GM20000 (cell line): ENCODE measurements around the gene SH3BP2.

Source experiments
- DNase-seq: peaks from one replicate; pipeline ENCODE4 v3.0.0; 2012; ENCODE audit warnings: low spot score
- TF ChIP-seq, protein P1 (sequence below): IDR thresholded peaks from 2 replicates; pipeline ENCODE4 v1.5.1; 2012; ENCODE audit warnings: mild to moderate bottlenecking, control low read depth; ENCODE audit errors: extremely low read depth, missing control alignments

The SH3BP2 gene

DNA sequence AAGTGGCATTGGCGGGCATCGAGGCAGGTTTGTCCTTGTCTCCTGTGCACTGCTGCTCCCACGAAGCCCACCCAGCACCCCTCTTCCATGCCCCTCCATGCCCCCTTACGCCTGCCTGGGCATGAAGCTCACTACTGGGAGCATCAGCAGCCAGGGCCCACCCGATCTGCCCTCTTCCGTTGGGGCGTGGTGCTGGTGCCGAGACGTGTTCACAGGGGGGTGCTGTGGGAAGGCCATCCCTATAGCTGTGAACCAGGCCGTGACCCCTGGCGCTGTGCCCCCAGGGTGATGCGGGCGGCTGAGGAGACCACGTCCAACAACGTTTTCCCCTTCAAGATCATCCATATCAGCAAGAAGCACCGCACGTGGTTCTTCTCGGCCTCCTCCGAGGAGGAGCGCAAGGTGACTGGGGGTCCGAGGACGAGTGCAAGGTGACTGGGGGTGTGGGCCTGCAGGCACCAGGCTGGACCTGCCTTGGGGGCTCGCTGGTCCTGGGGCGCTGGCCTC, 31.5 kb downstream of the SH3BP2 start:
- DNase-seq, result no peak
- TF ChIP-seq, protein P1, sequence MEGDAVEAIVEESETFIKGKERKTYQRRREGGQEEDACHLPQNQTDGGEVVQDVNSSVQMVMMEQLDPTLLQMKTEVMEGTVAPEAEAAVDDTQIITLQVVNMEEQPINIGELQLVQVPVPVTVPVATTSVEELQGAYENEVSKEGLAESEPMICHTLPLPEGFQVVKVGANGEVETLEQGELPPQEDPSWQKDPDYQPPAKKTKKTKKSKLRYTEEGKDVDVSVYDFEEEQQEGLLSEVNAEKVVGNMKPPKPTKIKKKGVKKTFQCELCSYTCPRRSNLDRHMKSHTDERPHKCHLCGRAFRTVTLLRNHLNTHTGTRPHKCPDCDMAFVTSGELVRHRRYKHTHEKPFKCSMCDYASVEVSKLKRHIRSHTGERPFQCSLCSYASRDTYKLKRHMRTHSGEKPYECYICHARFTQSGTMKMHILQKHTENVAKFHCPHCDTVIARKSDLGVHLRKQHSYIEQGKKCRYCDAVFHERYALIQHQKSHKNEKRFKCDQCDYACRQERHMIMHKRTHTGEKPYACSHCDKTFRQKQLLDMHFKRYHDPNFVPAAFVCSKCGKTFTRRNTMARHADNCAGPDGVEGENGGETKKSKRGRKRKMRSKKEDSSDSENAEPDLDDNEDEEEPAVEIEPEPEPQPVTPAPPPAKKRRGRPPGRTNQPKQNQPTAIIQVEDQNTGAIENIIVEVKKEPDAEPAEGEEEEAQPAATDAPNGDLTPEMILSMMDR, result no peak

DNA sequence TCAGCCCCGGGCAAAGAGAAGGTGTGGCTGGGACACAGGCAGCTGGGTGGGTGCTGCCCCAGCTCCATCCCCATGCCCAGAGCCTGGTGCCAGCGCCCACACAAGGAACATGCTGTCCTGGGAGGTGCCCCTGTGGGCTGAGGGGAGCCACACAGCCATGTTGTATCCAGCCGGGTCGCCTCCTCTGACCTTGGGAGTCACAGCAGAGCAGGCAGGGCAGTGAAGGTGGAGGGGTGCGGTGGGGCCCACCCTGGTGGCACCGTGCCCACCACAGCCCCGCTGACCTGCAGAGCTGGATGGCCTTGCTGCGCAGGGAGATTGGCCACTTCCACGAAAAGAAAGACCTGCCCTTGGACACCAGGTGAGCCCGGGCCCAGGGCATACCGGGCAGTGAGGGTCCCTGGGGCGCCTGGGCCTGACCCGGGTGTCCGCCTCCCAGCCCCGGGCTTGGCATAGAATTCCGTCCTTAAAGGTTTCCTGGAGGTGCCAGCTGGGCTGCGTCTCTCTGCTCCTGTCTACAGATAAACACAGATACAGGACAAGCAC, 32.0 kb downstream of the SH3BP2 start:
- DNase-seq, result no peak
- TF ChIP-seq, protein P1, result no peak

DNA sequence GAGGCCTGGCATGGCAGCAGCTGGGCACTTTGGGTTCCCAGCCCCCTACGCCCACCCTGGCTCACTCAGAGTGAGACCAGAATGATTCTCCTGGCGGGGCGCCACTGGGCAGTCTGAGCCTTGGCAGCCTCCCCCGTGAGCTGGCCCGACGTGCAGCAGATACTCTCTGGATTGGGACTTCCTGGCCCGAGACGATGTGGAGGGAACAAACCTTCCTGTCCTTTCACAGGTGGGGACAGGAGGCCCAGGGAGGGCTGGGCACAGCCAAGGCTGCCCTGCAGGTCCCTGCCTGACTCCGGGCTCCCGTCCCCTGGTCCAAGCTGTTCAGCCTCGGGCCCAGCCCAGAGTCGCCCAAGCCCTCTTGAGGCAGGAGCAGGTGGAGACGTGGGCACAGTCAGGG, 32.9 kb downstream of the SH3BP2 start:
- TF ChIP-seq, protein P1, result no peak

DNA sequence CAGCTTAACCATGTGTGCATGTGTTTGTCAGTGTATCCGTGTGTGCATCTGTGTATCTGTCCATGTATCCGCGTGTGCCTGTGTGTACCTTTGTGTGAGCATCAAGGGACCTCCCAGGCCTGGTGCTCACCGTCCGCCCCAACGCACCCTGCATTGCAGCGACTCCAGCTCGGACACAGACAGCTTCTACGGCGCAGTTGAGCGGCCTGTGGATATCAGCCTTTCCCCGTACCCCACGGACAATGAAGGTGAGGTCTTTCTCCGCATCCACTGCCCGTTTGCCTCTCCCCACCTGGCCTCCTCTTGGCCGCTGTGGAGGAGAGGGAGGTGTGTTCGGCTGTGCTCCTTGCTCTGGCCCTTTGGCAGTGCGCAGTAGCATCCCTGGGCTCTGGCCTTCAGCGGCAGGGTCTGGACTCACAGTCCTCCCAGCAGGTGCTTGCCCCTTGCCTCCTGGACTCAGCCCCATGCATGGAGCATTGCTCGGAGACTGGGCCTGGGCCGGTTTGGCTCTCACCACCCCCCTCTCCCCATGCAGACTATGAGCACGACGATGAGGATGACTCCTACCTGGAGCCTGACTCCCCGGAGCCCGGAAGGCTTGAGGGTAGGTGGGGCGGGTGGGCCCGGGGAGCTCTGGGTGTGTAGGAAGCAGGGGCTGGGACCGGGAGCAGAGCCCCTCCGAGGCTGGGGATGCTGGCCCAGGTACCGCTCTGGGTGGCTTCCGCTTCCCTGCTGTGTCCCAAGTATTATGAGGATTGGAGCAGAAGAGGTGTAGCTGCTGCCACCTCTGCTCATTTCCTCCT, 34.4 kb downstream of the SH3BP2 start:
- no peak for DNase-seq
- TF ChIP-seq, protein P1, result no peak

More for the DNA sequence above, 32.9 kb downstream of the SH3BP2 start:
- no peak for DNase-seq

GRCh38 chr4:2827874-2828751, 35.2 kb downstream of the SH3BP2 start:
- TF ChIP-seq, protein P1, result no peak
- DNase-seq, result no peak

GRCh38 chr4:2828758-2829181, 35.9 kb downstream of the SH3BP2 start:
- DNase-seq, result no peak
- TF ChIP-seq, protein P1, result no peak
